Suppressor macrophage (primary cell): ENCODE measurements around the gene GBGT1.
"Not testable (repeated sequence)": the region's sequence is repeated elsewhere in the genome, so short reads cannot be mapped to it uniquely, and the experiment has no call there.

Experiments
- DNase-seq, 4 experiments: peaks; one replicate each; pipeline ENCODE4 v3.0.0-alpha.2; 2020 to 2022

Gene GBGT1

GRCh38 chr9:133195029-133195428, 31.3 kb upstream of the GBGT1 start:
- no peak for DNase-seq

GRCh38 chr9:133194597-133194996, 30.9 kb upstream of the GBGT1 start:
- no peak for DNase-seq

- no peak for DNase-seq
These were observed 28.3 kb upstream of the GBGT1 start for GRCh38 chr9:133191989-133192388.

GRCh38 chr9:133189826-133190225, 26.1 kb upstream of the GBGT1 start:
- no peak for DNase-seq

- no peak for DNase-seq
These were observed 25.1 kb upstream of the GBGT1 start for GRCh38 chr9:133188843-133189180.

GRCh38 chr9:133188006-133188842, 24.5 kb upstream of the GBGT1 start:
- DNase-seq, result peak in 2 of 4 experiments; percentile 14 to 22

GRCh38 chr9:133187561-133188005, 23.9 kb upstream of the GBGT1 start:
- DNase-seq, result no peak

GRCh38 chr9:133186736-133187135, 23.0 kb upstream of the GBGT1 start:
- DNase-seq, result no peak

GRCh38 chr9:133184971-133185370, 21.3 kb upstream of the GBGT1 start:
- DNase-seq, result peak; percentile 72 to 88 (median 80)

GRCh38 chr9:133182151-133182550, 18.4 kb upstream of the GBGT1 start:
- no peak for DNase-seq

GRCh38 chr9:133181561-133181960, 17.8 kb upstream of the GBGT1 start:
- peak in 2 of 4 experiments; percentile 26 to 53 for DNase-seq

GRCh38 chr9:133180953-133181352, 17.2 kb upstream of the GBGT1 start:
- DNase-seq, result no peak

- no peak for DNase-seq
These were observed 9.3 kb upstream of the GBGT1 start for GRCh38 chr9:133173056-133173455.

- no peak for DNase-seq
These were observed 7.6 kb upstream of the GBGT1 start for GRCh38 chr9:133171161-133171961.

- DNase-seq, result no peak
These were observed 7.0 kb upstream of the GBGT1 start for GRCh38 chr9:133170716-133171115.

GRCh38 chr9:133169687-133170086, 6.0 kb upstream of the GBGT1 start:
- DNase-seq, result not testable (repeated sequence)

- no peak for DNase-seq
These were observed 5.4 kb upstream of the GBGT1 start for GRCh38 chr9:133169102-133169501.

- no peak for DNase-seq
These were observed 4.7 kb upstream of the GBGT1 start for GRCh38 chr9:133168432-133168831.

GRCh38 chr9:133167769-133168168, 4.1 kb upstream of the GBGT1 start:
- DNase-seq, result no peak

GRCh38 chr9:133167096-133167730, 3.5 kb upstream of the GBGT1 start:
- no peak for DNase-seq

- no peak for DNase-seq
These were observed 2.7 kb upstream of the GBGT1 start for GRCh38 chr9:133166392-133166791.

- DNase-seq, result no peak
These were observed 1.7 kb upstream of the GBGT1 start for GRCh38 chr9:133165452-133165730.

- DNase-seq, result no peak
These were observed 477 bp upstream of the GBGT1 start for GRCh38 chr9:133164191-133164590.
